HCT116 (cell line): ENCODE measurements around the gene EWSR1. TPM values are rescaled to one million over a fixed set of nuclear protein-coding genes. Genes with fewer than 3 reads are reported as not detected.

ENCODE experiments used
- ATAC-seq: fragments of 200-7000 bp; cut with Tn5 transposase; 2 replicates; pipeline ENCODE4 v1.9.1; 2020; ENCODE audit warnings: mild to moderate bottlenecking, moderate library complexity
- BruUV-seq: library from RNA; stranded (reverse); fragments of 400-500 nt; replicated peaks from 2 replicates; lab custom pipeline; 2021; lab: Mats Ljungman, UMichigan
- CTCF ChIA-PET: fragments of 300-600 bp; sonication (Branson Sonifier 250); formaldehyde crosslinking; loops from one replicate; lab custom pipeline; 2021; ENCODE audit warnings: antibody characterized with exemption; lab: Charles Lee
- POLR2A ChIA-PET: fragments of 300-600, 350-600 bp; sonication (Branson Sonifier 250); formaldehyde crosslinking; loops from one replicate; lab custom pipeline; 2021; ENCODE audit warnings: antibody characterized with exemption; lab: Charles Lee
- RAD21 ChIA-PET, 2 experiments: fragments of 300-600 bp; sonication (Branson Sonifier 250); formaldehyde crosslinking; loops; one replicate each; lab custom pipeline; 2023; ENCODE audit warnings: low total read pairs in 2 of 2; ENCODE audit not compliant: uncharacterized antibody in 2 of 2, unreplicated experiment in 2 of 2, low non-redundant PET in 1 of 2; lab: Charles Lee
- DNase-seq: peaks from one replicate; pipeline ENCODE4 v3.0.0-alpha.2; 2010; ENCODE audit warnings: low read depth, low spot score
- H2AFZ ChIP-seq: fragments of 200-600 bp; shearing (Covaris generic), sonication (generic); 2 replicates; pipeline ENCODE4 v1.6.1; 2017; ENCODE audit warnings: low read depth, mixed run types, mixed read lengths, antibody characterized with exemption, low read length; ENCODE audit not compliant: poor library complexity, severe bottlenecking
- H3K27ac ChIP-seq: 2 replicates; pipeline ENCODE4 v1.5.1; 2012; ENCODE audit warnings: low read depth, low read length
- H3K27me3 ChIP-seq: fragments of 200-600 bp; sonication (generic); 2 replicates; pipeline ENCODE4 v1.6.1; 2016; ENCODE audit warnings: mixed run types, low read length, mixed read lengths; ENCODE audit not compliant: insufficient read depth
- H3K36me3 ChIP-seq, 2 experiments: fragments of 200-500 bp in 1 of 2; fragments of 200-600 bp in 1 of 2; sonication (Bioruptor generic) in 1 of 2; sonication (generic) in 1 of 2; 2 replicates each; pipeline versions ENCODE4 v1.5.1 to v1.6.1; 2014 to 2016; ENCODE audit warnings: low read length in 2 of 2, inconsistent platforms in 1 of 2, mixed read lengths in 1 of 2, mixed run types in 1 of 2; ENCODE audit not compliant: insufficient read depth in 2 of 2, control insufficient read depth in 1 of 2
- H3K4me1 ChIP-seq, 2 experiments: fragments of 200-600 bp in 1 of 2; sonication (generic) in 1 of 2; 2 replicates each; pipeline versions ENCODE4 v1.5.1 to v1.6.1; 2012 to 2017; ENCODE audit warnings: low read length in 2 of 2, inconsistent platforms in 1 of 2, mild to moderate bottlenecking in 1 of 2, mixed read lengths in 1 of 2, mixed run types in 1 of 2, moderate library complexity in 1 of 2; ENCODE audit not compliant: insufficient read depth in 2 of 2, control insufficient read depth in 1 of 2
- H3K4me2 ChIP-seq: fragments of 200-600 bp; sonication (generic); 2 replicates; pipeline ENCODE4 v1.6.1; 2017; ENCODE audit warnings: mixed run types, low read length, mixed read lengths
- H3K4me3 ChIP-seq, 2 experiments: fragments of 200-600 bp in 1 of 2; sonication (generic) in 1 of 2; replicated peaks in 1 of 2; 2 replicates each; pipeline ENCODE4 v1.5.1; 2011 to 2016; ENCODE audit warnings: low read length in 2 of 2, control low read depth in 1 of 2, low read depth in 1 of 2, mild to moderate bottlenecking in 1 of 2, mixed read lengths in 1 of 2, mixed run types in 1 of 2
- H3K79me2 ChIP-seq: fragments of 200-600 bp; sonication (generic); 2 replicates; pipeline ENCODE4 v1.6.1; 2017; ENCODE audit warnings: mild to moderate bottlenecking, mixed run types, low read length, moderate library complexity, mixed read lengths; ENCODE audit not compliant: insufficient read depth
- H3K9ac ChIP-seq: fragments of 200-600 bp; sonication (generic); 2 replicates; pipeline ENCODE4 v1.6.1; 2016; ENCODE audit warnings: low read length, mixed read lengths
- H3K9me2 ChIP-seq: fragments of 200-600 bp; sonication (generic), shearing (Covaris generic); 2 replicates; pipeline ENCODE4 v1.6.1; 2017; ENCODE audit warnings: mixed run types, mild to moderate bottlenecking, moderate library complexity; ENCODE audit not compliant: insufficient read depth
- H3K9me3 ChIP-seq, 2 experiments: fragments of 200-500 bp in 1 of 2; fragments of 200-600 bp in 1 of 2; sonication (Bioruptor generic) in 1 of 2; sonication (generic) in 1 of 2; 2 replicates each; pipeline ENCODE4 v1.6.1; 2014 to 2017; ENCODE audit warnings: low read length in 2 of 2, mixed read lengths in 2 of 2, inconsistent platforms in 1 of 2, low read depth in 1 of 2, mild to moderate bottlenecking in 1 of 2, mixed run types in 1 of 2, moderate library complexity in 1 of 2; ENCODE audit not compliant: control insufficient read depth in 1 of 2, insufficient read depth in 1 of 2
- H4K20me1 ChIP-seq: fragments of 200-600 bp; sonication (generic), shearing (Covaris generic); 2 replicates; pipeline ENCODE4 v1.6.1; 2017; ENCODE audit warnings: mixed run types, mild to moderate bottlenecking, moderate library complexity; ENCODE audit not compliant: insufficient read depth
- JUND ChIP-seq: IDR thresholded peaks from 2 replicates; pipeline ENCODE4 v1.6.1; 2012
- POLR2AphosphoS5 ChIP-seq: IDR thresholded peaks from 2 replicates; pipeline ENCODE4 v1.6.1; 2011; ENCODE audit warnings: mild to moderate bottlenecking, low read depth, low read length, moderate library complexity
- RAD21 ChIP-seq: IDR thresholded peaks from 2 replicates; pipeline ENCODE4 v1.6.1; 2012; ENCODE audit warnings: low read depth, mild to moderate bottlenecking
- SIN3A ChIP-seq: IDR thresholded peaks from 2 replicates; pipeline ENCODE4 v1.6.1; 2012; ENCODE audit warnings: low read depth
- YY1 ChIP-seq: IDR thresholded peaks from 2 replicates; pipeline ENCODE4 v1.6.1; 2011; ENCODE audit warnings: low read length, low read depth, moderate library complexity, mild to moderate bottlenecking; ENCODE audit not compliant: insufficient replicate concordance; ENCODE audit errors: extremely low read depth
- ZBTB33 ChIP-seq: IDR thresholded peaks from 2 replicates; pipeline ENCODE4 v1.6.1; 2011; ENCODE audit warnings: mild to moderate bottlenecking, low read length, moderate library complexity; ENCODE audit not compliant: insufficient replicate concordance; ENCODE audit errors: extremely low read depth
- intact Hi-C: fragments of 100-400 bp; cut with micrococcal nuclease; formaldehyde crosslinking; loops from 2 replicates; pipeline ENCODE4 v1.10.0; 2022
- total RNA-seq: library from RNA; stranded (reverse); gene quantifications from one replicate; pipeline ENCODE4 v1.2.1, GENCODE V29; 2021; ENCODE audit not compliant: unreplicated experiment

The EWSR1 gene
- total RNA-seq, 1 experiment from 2014 or later, result 335 TPM

- H3K4me1 ChIP-seq, result no peaks in the 10 kb centered on the region; a peak in 1 of 4 replicates
Observed at GRCh38 chr22:29275819-29276565, 7.9 kb downstream of the EWSR1 start.

More at GRCh38 chr22:29275819-29276565, 7.9 kb downstream of the EWSR1 start:
- Histone ChIP-seq H2AFZ (no peak overlapping the region), H3K36me3 (peaks cover 83 to 92% of the 10 kb centered on the region in 2 experiments), H3K9ac (no peak overlapping the region), H3K4me3 (no peak overlapping the region), H3K9me2 (no peaks in the 10 kb centered on the region), H3K9me3 (no peaks in the 10 kb centered on the region), H3K79me2 (peaks cover 100% of the 10 kb centered on the region), H3K27ac (no peak overlapping the region), H3K4me2 (no peak overlapping the region), H4K20me1 (peaks cover 78% of the 10 kb centered on the region; the same call in 1 of the 2 replicates), H3K27me3 (no peaks in the 10 kb centered on the region)
- ATAC-seq, result no peak
- ChIA-PET POLR2A (no interaction called here), CTCF (no interaction called here), RAD21 (no interaction called here)
- DNase-seq, result no peak
- no TSS peak for BruUV-seq
- intact Hi-C loops, result no loop called here
- TF ChIP-seq YY1 (no peak), RAD21 (no peak), JUND (no peak), ZBTB33 (no peak), SIN3A (no peak), POLR2AphosphoS5 (no peak)
